Liver (tissue), 9 donors: Measurements from ENCODE around the gene SMYD4. TPM values are rescaled to one million over a fixed set of nuclear protein-coding genes. Genes with fewer than 3 reads are reported as not detected.
A peak's percentile ranks its signal among the peaks of the same experiment; 100 is the strongest.

Experiments used
- DNase-seq: peaks from one replicate; pipeline ENCODE4 v3.0.0-alpha.2; 2017; ENCODE audit warnings: low spot score
- H3K27ac ChIP-seq, 2 donors: one replicate each; pipeline ENCODE4 v1.7.0; 2013; ENCODE audit warnings: inconsistent platforms in 2 of 2, low read length in 2 of 2, control low read depth in 1 of 2, low read depth in 1 of 2, mild to moderate bottlenecking in 1 of 2
- H3K27me3 ChIP-seq, 4 donors: one replicate each; pipeline versions ENCODE4 v1.6.1 to v1.7.0; 2013; ENCODE audit warnings: low read length in 3 of 4, inconsistent platforms in 1 of 4, mild to moderate bottlenecking in 1 of 4, moderate library complexity in 1 of 4; ENCODE audit not compliant: control insufficient read depth in 4 of 4, insufficient read depth in 4 of 4
- H3K36me3 ChIP-seq, 4 donors: one replicate each; pipeline versions ENCODE4 v1.6.1 to v1.7.0; 2013; ENCODE audit warnings: low read length in 3 of 4, mild to moderate bottlenecking in 3 of 4, low read depth in 1 of 4, moderate library complexity in 1 of 4; ENCODE audit not compliant: control insufficient read depth in 4 of 4, insufficient read depth in 3 of 4
- H3K4me1 ChIP-seq, 4 donors: one replicate each; pipeline versions ENCODE4 v1.6.1 to v1.7.0; 2013; ENCODE audit warnings: low read length in 3 of 4, mild to moderate bottlenecking in 3 of 4, moderate library complexity in 1 of 4; ENCODE audit not compliant: control insufficient read depth in 4 of 4, insufficient read depth in 4 of 4
- H3K4me3 ChIP-seq, 3 donors: one replicate each; pipeline versions ENCODE4 v1.6.1 to v1.7.0; 2013; ENCODE audit warnings: low read length in 3 of 3, control low read depth in 1 of 3, low read depth in 1 of 3, mild to moderate bottlenecking in 1 of 3
- H3K9ac ChIP-seq, 2 donors: one replicate each; pipeline ENCODE4 v1.7.0; 2013; ENCODE audit warnings: low read length in 2 of 2, mild to moderate bottlenecking in 2 of 2, moderate library complexity in 2 of 2, control low read depth in 1 of 2, low read depth in 1 of 2
- H3K9me3 ChIP-seq, 4 donors: one replicate each; pipeline versions ENCODE4 v1.6.1 to v1.7.0; 2013; ENCODE audit warnings: low read length in 3 of 4; ENCODE audit not compliant: control insufficient read depth in 4 of 4
- EGR1 ChIP-seq, 2 donors: IDR thresholded peaks; 2 replicates each; pipeline ENCODE4 v1.6.1; 2016 to 2018; ENCODE audit warnings: antibody characterized with exemption in 2 of 2, low read depth in 2 of 2
- FOXA1 ChIP-seq: IDR thresholded peaks from 2 replicates; pipeline ENCODE4 v1.6.1; 2016; ENCODE audit warnings: antibody characterized with exemption
- FOXA2 ChIP-seq: IDR thresholded peaks from 2 replicates; pipeline ENCODE4 v1.6.1; 2016; ENCODE audit warnings: antibody characterized with exemption
- GABPA ChIP-seq, 2 donors: IDR thresholded peaks in 1 of 2; conservative IDR thresholded peaks in 1 of 2; 2 replicates each; pipeline ENCODE4 v1.6.1; 2016; ENCODE audit warnings: antibody characterized with exemption in 2 of 2, mild to moderate bottlenecking in 1 of 2, moderate library complexity in 1 of 2
- HNF4A ChIP-seq, 2 donors: conservative IDR thresholded peaks; 2 replicates each; pipeline ENCODE4 v1.6.1; 2016; ENCODE audit warnings: antibody characterized with exemption in 2 of 2, mild to moderate bottlenecking in 2 of 2
- HNF4G ChIP-seq: IDR thresholded peaks from 2 replicates; pipeline ENCODE4 v1.6.1; 2016; ENCODE audit warnings: antibody characterized with exemption
- JUND ChIP-seq, 2 donors: IDR thresholded peaks; 2 replicates each; pipeline ENCODE4 v1.6.1; 2016; ENCODE audit warnings: antibody characterized with exemption in 2 of 2
- NR2F2 ChIP-seq: IDR thresholded peaks from 2 replicates; pipeline ENCODE4 v1.6.1; 2016; ENCODE audit warnings: antibody characterized with exemption
- RAD21 ChIP-seq, 2 donors: IDR thresholded peaks; 2 replicates each; pipeline ENCODE4 v1.6.1; 2016; ENCODE audit warnings: antibody characterized with exemption in 2 of 2, mild to moderate bottlenecking in 2 of 2
- REST ChIP-seq: IDR thresholded peaks from 2 replicates; pipeline ENCODE4 v1.6.1; 2016; ENCODE audit warnings: antibody characterized with exemption, mild to moderate bottlenecking
- RXRA ChIP-seq, 2 donors: IDR thresholded peaks; 2 replicates each; pipeline ENCODE4 v1.6.1; 2017 to 2018; ENCODE audit warnings: antibody characterized with exemption in 2 of 2, mild to moderate bottlenecking in 1 of 2
- SP1 ChIP-seq: IDR thresholded peaks from 2 replicates; pipeline ENCODE4 v1.6.1; 2018; ENCODE audit warnings: antibody characterized with exemption, mild to moderate bottlenecking
- TAF1 ChIP-seq: conservative IDR thresholded peaks from 2 replicates; pipeline ENCODE4 v1.6.1; 2016; ENCODE audit warnings: antibody characterized with exemption, mild to moderate bottlenecking
- YY1 ChIP-seq: IDR thresholded peaks from 2 replicates; pipeline ENCODE4 v1.6.1; 2016; ENCODE audit warnings: antibody characterized with exemption, mild to moderate bottlenecking
- WGBS: extraction: QIAGEN DNeasy Blood & Tissue Kit; methylation state at CpG from one replicate; pipeline ENCODE4 v1.1.7; 2013; 5-methylcytosine and 5-hydroxymethylcytosine counted together
- polyA plus RNA-seq, 2 donors: library from polyadenylated mRNA; stranded (reverse) in 1 of 2; unstranded in 1 of 2; fragments of 200-250 nt in 1 of 2; fragments of >200 nt in 1 of 2; fragmentation: Nextera tagmentation in 1 of 2; extraction: Ambion mirVana in 1 of 2; gene quantifications; one replicate each; pipeline versions ENCODE4 v1.2.1 to v1.2.3, GENCODE V29; 2013 to 2015
- total RNA-seq, 2 donors: library from RNA; depleted of rRNA; stranded (reverse); fragments of >200 nt; gene quantifications; one replicate each; pipeline ENCODE4 v1.2.3, GENCODE V29; 2014
- TF ChIP-seq, protein P1 (sequence below): IDR thresholded peaks from 2 replicates; pipeline ENCODE4 v1.6.1; 2016; ENCODE audit warnings: antibody characterized with exemption
- TF ChIP-seq, protein P2 (sequence below): fragments of 150-350 bp; IDR thresholded peaks from 2 replicates; pipeline ENCODE4 v1.5.1; 2017; ENCODE audit warnings: improper control_type of control experiment, low read depth, low read length; ENCODE audit not compliant: missing input control
- TF ChIP-seq, protein P3 (sequence below): IDR thresholded peaks from 2 replicates; pipeline ENCODE4 v1.6.1; 2016; ENCODE audit warnings: antibody characterized with exemption
- TF ChIP-seq, protein P4 (sequence below): IDR thresholded peaks from 2 replicates; pipeline ENCODE4 v1.6.1; 2016; ENCODE audit warnings: antibody characterized with exemption
- donor health status: healthy.
- donor health status: healthy.
- donor health status: healthy.
- donor health status: healthy.
- donor health status: healthy.

Gene SMYD4
- total and polyA plus RNA-seq, 4 donors: 2.2 to 9.5 (median 5.2) TPM

DNA sequence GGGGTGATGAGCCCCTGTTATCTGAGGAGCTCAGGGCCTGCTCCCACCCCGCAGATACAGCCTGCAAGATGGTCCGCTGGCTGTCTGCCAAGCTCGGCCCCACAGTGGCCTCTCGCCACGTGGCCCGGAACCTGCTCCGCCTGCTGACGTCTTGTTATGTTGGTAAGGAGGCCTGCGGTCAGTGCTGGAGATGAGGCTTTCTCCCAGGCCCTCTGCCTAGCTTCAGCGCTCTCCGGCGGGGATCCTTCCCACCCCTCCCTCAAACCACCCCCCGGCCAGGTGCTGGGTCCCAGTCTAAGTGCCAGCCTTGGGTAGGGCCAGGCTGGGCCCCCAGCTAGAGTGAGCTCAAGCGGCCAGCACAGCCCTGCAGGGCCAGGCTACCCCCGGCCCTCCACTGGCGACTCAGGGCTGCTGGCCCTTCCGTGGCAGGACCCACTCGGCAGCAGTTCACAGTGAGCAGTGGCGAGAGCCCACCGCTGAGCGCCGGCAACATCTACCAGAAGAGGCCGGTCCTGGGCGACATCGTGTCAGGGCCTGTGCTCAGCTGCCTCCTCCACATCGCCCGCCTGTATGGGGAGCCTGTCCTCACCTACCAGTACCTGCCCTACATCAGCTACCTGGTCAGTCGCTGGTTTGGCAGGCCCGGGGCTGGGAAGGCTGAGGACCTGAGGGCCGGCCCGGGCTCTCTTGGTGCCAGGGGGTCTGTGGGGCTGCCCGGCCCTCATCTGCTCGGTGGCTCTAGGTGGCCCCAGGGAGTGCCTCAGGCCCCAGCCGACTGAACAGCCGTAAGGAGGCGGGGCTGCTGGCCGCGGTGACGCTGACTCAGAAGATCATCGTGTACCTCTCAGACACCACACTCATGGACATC lies 99.1 kb downstream of the SMYD4 start:
- Histone ChIP-seq H3K36me3 (peaks cover 5 to 12% (median 8%) of the 10 kb centered on the region in 4 donors), H3K27ac (peak overlapping the region; percentile 14 to 63), H3K27me3 (no peaks in the 10 kb centered on the region), H3K9ac (peak overlapping the region in 1 of 2 donors; percentile 16), H3K4me3 (no peak overlapping the region), H3K9me3 (no peaks in the 10 kb centered on the region), H3K4me1 (peaks cover 7 to 39% (median 27%) of the 10 kb centered on the region in 4 donors)
- TF ChIP-seq, protein P1, sequence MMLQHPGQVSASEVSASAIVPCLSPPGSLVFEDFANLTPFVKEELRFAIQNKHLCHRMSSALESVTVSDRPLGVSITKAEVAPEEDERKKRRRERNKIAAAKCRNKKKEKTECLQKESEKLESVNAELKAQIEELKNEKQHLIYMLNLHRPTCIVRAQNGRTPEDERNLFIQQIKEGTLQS: no peak
- TF ChIP-seq GABPA (IDR thresholded peaks at IDR 0.05 in 1 of 2, conservative IDR thresholded peaks at IDR 0.05 in 1 of 2): no peak
- no peak for TF ChIP-seq FOXA2
- no peak for TF ChIP-seq RXRA (IDR thresholded peaks at IDR 0.05)
- no peak for TF ChIP-seq NR2F2
- TF ChIP-seq HNF4A (conservative IDR thresholded peaks at IDR 0.05): no peak
- TF ChIP-seq, protein P2, sequence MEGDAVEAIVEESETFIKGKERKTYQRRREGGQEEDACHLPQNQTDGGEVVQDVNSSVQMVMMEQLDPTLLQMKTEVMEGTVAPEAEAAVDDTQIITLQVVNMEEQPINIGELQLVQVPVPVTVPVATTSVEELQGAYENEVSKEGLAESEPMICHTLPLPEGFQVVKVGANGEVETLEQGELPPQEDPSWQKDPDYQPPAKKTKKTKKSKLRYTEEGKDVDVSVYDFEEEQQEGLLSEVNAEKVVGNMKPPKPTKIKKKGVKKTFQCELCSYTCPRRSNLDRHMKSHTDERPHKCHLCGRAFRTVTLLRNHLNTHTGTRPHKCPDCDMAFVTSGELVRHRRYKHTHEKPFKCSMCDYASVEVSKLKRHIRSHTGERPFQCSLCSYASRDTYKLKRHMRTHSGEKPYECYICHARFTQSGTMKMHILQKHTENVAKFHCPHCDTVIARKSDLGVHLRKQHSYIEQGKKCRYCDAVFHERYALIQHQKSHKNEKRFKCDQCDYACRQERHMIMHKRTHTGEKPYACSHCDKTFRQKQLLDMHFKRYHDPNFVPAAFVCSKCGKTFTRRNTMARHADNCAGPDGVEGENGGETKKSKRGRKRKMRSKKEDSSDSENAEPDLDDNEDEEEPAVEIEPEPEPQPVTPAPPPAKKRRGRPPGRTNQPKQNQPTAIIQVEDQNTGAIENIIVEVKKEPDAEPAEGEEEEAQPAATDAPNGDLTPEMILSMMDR: no peak
- no peak for TF ChIP-seq RAD21 (IDR thresholded peaks at IDR 0.05)
- no peak for TF ChIP-seq SP1
- no peak for TF ChIP-seq EGR1 (IDR thresholded peaks at IDR 0.05; ENCODE audit: low read depth in 2 of 2)
- TF ChIP-seq JUND (IDR thresholded peaks at IDR 0.05): no peak
- no peak for TF ChIP-seq TAF1
- TF ChIP-seq HNF4G: no peak
- TF ChIP-seq YY1: no peak
- 89% methylated on average over 40 of the region's 40 CpGs for WGBS
- peak; percentile 97 for DNase-seq

GRCh38 chr17:1729966-1730325 lies 99.8 kb downstream of the SMYD4 start:
- no peaks in the 10 kb centered on the region for H3K27me3 ChIP-seq
- peaks cover 11 to 42% (median 29%) of the 10 kb centered on the region in 4 donors for H3K4me1 ChIP-seq
- no peak overlapping the region for H3K27ac ChIP-seq
- WGBS: 80% methylated on average over 15 of the region's 15 CpGs
- TF ChIP-seq, protein P2: no peak
- TF ChIP-seq GABPA (IDR thresholded peaks at IDR 0.05 in 1 of 2, conservative IDR thresholded peaks at IDR 0.05 in 1 of 2) (no peak), EGR1 (IDR thresholded peaks at IDR 0.05; ENCODE audit: low read depth in 2 of 2) (no peak), REST (no peak), FOXA2 (no peak), RXRA (IDR thresholded peaks at IDR 0.05) (no peak), JUND (IDR thresholded peaks at IDR 0.05) (no peak), FOXA1 (no peak), HNF4G (no peak), YY1 (no peak), RAD21 (IDR thresholded peaks at IDR 0.05) (no peak), SP1 (no peak), TAF1 (no peak), NR2F2 (no peak)
- TF ChIP-seq, protein P1: no peak
- TF ChIP-seq, protein P3, sequence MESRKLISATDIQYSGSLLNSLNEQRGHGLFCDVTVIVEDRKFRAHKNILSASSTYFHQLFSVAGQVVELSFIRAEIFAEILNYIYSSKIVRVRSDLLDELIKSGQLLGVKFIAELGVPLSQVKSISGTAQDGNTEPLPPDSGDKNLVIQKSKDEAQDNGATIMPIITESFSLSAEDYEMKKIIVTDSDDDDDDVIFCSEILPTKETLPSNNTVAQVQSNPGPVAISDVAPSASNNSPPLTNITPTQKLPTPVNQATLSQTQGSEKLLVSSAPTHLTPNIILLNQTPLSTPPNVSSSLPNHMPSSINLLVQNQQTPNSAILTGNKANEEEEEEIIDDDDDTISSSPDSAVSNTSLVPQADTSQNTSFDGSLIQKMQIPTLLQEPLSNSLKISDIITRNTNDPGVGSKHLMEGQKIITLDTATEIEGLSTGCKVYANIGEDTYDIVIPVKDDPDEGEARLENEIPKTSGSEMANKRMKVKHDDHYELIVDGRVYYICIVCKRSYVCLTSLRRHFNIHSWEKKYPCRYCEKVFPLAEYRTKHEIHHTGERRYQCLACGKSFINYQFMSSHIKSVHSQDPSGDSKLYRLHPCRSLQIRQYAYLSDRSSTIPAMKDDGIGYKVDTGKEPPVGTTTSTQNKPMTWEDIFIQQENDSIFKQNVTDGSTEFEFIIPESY: no peak
- TF ChIP-seq, protein P4, sequence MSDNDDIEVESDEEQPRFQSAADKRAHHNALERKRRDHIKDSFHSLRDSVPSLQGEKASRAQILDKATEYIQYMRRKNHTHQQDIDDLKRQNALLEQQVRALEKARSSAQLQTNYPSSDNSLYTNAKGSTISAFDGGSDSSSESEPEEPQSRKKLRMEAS: no peak
- no peak overlapping the region for H3K9ac ChIP-seq
- peaks cover 5 to 12% (median 8%) of the 10 kb centered on the region in 4 donors for H3K36me3 ChIP-seq
- H3K9me3 ChIP-seq: no peaks in the 10 kb centered on the region
- no peak for DNase-seq
- no peak overlapping the region for H3K4me3 ChIP-seq
